HG03097 (cell line): ENCODE results near the gene TEX52.

Experiments used
- ATAC-seq: cut with Tn5 transposase; IDR thresholded peaks from one replicate; pipeline ENCODE4 v1.9.1; 2021; ENCODE audit not compliant: unreplicated experiment, low FRiP score

Gene TEX52

DNA sequence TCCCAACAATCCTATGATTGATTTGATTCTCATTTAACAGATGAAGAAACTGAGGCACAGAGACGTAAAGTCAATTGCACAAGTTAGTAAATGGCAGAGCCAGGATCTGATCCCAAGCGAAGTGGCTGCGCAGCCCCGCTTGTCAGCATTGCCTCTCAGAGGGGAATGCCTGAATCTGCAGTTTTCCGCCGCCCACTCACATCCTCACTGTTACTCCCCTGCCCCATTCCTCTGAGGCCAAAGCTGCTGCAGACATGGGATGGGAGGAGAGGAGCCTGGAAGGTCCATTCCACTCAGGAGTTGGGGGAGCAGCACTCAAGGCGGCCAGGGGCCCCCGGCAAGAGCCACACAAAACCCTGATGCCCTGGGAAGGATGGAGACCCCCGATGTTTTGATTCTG, 23.0 kb downstream of the TEX52 start:
- ATAC-seq = no peak

GRCh38 chr12:2833327-2833726, 23.5 kb downstream of the TEX52 start:
- no peak for ATAC-seq

- no peak for ATAC-seq
Measured at GRCh38 chr12:2832550-2833127, 24.2 kb downstream of the TEX52 start.

- ATAC-seq = no peak
Measured at GRCh38 chr12:2829275-2829674, 27.6 kb downstream of the TEX52 start.

GRCh38 chr12:2826721-2827515, 29.9 kb downstream of the TEX52 start:
- ATAC-seq = no peak

DNA sequence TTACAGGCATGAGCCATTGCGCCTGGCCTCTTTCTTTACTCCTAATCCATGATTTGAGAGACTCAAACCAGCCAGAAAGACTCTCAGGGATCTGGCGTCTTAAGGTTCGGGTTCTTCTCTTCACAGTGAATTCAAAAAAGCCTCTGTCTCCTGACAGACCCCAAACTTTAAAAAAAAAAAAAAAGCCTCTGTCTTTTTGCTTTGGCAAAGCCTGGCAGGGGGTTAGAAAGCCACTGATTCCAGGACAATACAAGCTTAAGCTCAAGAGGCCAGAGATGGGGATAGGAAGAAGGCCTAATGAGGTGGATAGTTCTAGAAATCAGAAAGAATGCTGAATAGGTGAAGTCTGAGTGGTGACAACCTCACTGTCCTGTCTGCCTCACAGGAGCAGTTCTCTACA, 30.8 kb downstream of the TEX52 start:
- ATAC-seq = no peak

GRCh38 chr12:2825132-2825531, 31.7 kb downstream of the TEX52 start:
- no peak for ATAC-seq

DNA sequence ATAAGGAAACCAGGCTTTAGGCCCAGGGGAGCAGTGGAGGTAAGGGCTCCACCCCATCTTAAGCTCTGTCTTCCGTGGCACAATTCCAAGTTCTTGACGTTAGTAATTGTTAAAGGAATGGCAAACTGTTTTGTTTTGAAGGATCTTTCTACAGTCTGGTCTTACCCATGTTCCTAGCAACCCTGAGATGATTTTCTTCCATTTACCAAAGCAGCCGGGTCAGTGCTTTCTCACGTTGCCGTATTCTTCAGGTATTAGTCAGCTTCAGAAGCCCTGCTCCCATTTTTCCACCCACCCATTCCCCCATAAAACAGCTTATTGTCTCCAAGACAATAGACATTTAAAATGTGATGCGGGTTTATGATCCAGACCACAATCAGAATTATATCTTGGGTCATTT, 32.3 kb downstream of the TEX52 start:
- ATAC-seq = no peak

- ATAC-seq = no peak
Measured at GRCh38 chr12:2823483-2823882, 33.4 kb downstream of the TEX52 start.

DNA sequence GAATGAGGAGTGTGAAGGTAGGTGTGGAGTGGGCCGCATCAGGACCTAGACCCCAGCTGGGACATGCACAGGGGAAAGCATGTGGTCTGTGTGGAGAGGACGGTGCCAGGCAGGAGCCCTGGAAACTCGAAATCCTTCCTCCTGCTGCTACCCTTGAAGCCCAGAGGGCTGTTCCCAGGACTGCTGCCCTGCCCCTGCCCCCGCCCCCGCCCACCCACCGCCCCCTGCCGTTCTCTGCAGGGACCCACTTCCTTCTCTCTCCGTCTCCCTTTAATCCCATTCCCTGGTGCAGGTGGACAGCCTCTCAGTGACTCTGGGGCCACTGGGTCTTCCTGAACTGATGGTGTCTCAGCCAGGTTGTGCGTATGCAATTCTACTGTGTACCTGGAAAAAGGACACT, 36.4 kb downstream of the TEX52 start:
- ATAC-seq = no peak

GRCh38 chr12:2819810-2820209, 37.0 kb downstream of the TEX52 start:
- ATAC-seq = no peak

DNA sequence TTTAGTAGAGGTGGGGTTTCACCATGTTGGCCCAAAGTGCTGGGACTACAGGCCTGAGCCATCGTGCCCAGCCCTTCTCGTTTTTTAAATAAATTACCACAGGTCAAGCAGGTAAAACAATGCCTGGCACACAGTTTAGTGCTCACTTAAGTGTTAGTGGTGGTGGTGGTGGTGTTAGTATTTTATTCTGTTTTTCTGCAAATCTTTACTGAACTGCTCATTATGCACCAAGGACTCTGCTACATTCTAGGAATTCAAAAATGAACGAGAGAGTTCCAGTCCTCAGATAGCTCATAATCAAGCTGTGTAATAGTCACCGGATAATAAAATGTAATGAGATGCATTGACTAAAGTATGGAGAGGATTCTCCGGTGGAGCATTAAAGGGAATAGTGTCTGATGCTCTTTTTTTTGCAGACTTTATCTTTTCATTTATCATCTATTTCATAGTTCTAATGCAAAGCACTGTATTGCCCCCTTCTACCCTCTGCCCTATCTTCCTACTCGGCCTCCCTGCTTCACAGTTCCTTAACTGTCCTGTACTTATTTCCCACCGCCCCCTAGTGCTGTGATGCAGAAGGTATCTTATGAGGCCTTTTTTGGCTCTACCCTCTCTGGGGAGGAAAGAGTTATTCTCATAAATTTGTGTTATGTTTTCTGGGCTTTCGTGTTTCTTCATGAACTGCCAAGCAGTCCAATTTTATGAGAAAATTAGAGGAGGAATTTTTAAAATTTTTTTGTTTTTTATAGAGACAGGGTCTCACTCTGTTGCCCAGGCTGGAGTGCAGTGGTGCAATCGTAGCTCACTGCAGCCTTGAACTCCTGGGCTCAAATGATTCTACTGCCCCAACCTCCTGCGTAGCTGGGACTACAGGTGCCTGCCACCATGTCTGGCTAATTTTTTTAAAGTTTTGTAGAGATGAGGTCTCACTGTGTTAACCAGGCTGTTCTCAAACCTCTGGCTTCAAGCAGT, 43.3 kb downstream of the TEX52 start:
- ATAC-seq = peak; percentile 30

DNA sequence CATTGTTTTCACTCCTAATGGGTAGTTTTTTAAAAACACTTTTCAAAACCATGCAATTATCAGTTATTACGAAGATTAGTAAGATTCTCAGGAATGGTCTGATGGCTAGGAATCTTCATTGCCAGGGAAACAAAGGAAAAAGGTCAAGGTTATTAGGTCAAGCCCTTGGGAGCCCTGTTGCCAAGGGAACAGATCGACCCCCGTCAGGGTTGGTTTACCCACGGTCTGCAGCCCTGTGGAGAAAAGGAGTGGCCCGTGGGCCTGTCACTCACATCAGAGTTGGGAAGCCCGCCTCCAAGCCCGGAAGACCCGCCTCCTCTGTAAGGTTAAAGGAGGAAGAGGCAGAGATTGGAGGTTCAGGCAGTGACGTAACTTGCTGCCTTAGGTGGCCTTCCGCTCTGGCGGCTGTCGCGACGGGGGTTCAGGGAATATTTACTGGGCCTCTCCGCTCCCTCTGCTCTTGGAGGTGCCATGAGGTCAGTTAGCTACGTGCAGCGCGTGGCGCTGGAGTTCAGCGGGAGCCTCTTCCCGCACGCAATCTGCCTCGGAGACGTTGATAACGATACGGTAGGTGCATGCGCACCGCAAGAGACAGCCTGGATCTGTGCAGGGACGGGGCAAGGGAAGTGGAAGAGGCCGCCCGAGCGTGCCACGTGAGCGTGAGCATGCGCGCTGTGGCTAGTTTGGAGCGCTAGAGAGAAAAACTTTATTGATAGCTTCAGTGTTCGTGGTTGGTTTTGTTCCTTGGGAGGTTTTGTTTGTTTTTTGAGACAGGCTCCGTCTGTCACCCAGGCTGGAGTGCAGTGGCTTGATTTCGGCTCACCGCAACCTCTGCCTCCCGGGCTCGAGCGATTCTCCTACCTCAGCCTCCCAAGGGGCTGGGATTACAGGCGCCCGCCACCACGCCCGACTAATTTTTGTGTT, 44.3 kb downstream of the TEX52 start, which contains the start of gene ITFG2:
Gene ITFG2, plus strand, starts transcription at position 379 of the 924 bp plus-strand sequence. Its CDS starts 93 bp downstream, at position 472.
- peak; percentile 93 for ATAC-seq

GRCh38 chr12:2811801-2812200, 45.0 kb downstream of the TEX52 start:
- ATAC-seq = no peak

DNA sequence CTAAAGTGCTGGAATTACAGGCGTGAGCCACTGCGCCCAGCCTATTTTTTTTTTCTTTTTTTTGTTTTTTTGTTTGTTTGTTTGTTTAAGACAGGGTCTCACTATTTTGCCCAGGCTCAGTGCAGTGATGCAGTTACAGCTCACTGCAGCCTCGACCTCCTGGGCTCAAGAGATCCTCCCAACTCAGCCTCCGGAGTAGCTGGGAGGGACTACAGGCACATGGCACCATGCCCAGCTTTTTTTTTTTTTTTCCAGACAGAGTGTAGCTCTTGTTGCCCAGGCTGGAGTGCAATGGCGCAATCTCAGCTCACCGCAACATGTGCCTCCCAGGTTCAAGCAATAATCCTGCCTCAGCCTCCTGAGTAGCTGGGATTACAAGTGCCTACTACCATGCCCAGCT, 50.1 kb downstream of the TEX52 start:
- ATAC-seq = no peak

DNA sequence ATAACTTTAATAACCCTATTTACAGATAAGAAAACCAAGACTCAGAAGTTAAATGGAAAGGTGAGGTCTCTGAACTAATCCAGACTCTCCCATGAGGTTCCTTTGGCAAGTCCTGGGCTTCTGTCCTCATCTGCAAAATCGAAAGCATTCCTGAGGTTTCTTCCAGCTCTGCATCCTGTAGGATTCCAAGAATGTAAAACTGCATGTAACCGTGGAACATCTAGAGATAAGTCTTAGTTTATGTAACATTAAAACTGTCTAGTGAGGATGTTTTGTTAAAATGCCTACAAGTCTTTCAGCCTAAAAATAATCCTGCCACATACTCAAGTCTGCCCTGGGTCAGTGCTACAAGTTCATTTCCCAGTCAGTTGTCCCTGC, 51.7 kb downstream of the TEX52 start:
- no peak for ATAC-seq

DNA sequence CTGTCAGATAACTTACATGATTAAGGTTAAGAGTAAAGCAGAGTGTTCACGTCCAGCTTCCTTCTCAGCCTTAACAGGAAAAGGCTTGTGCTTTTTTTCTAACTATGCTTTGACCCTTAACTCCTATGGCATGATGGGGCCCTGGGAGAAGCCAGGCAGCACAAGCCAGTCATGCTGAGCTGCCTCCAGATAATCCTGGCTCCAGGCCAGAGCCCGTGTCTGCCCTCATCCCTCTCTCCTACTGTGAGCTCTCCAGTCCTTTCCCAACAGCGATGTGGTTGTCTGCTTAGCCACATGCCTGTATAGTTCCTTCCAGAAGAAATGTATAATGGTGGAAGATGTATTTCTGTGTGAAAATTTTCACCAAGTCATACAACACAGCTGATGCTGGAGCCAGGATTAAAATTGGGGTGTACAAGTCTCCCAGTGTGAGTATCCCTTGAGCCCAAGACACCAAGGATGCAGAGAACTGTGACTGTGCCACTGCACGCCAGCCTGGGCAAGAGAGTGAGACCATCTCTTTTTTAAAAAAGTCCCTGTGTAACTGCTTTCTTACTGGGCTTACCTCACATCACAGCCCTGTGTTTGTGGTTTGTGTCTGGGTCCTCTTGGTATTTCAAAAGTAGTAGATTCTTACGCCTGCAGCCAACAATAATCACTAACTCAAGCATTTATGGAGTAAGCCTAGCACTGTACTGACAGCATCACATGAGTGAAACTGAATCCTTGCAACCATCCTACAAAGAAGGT, 52.3 kb downstream of the TEX52 start:
- ATAC-seq = no peak

- no peak for ATAC-seq
Measured at GRCh38 chr12:2803635-2804392, 53.0 kb downstream of the TEX52 start.
